Ramos (cell line): ENCODE data around the gene PHOX2A.

ENCODE experiments used
- in situ Hi-C: fragments of 300-500 bp; cut with MboI; formaldehyde crosslinking; loops from one replicate; pipeline ENCODE4 v1.14.3; 2022; ENCODE audit warnings: low sequenced_read_pairs; ENCODE audit not compliant: unreplicated experiment

Gene PHOX2A

GRCh38 chr11:72235351-72236057 lies 8.5 kb downstream of the PHOX2A start:
- in situ Hi-C loops = no loop called here

- in situ Hi-C loops = no loop called here
Measured at GRCh38 chr11:72234920-72235319, 9.1 kb downstream of the PHOX2A start.

- in situ Hi-C loops = no loop called here
Measured at GRCh38 chr11:72234514-72234830, 9.5 kb downstream of the PHOX2A start.

GRCh38 chr11:72233773-72234513 lies 10.0 kb downstream of the PHOX2A start:
- in situ Hi-C loops = no loop called here

DNA sequence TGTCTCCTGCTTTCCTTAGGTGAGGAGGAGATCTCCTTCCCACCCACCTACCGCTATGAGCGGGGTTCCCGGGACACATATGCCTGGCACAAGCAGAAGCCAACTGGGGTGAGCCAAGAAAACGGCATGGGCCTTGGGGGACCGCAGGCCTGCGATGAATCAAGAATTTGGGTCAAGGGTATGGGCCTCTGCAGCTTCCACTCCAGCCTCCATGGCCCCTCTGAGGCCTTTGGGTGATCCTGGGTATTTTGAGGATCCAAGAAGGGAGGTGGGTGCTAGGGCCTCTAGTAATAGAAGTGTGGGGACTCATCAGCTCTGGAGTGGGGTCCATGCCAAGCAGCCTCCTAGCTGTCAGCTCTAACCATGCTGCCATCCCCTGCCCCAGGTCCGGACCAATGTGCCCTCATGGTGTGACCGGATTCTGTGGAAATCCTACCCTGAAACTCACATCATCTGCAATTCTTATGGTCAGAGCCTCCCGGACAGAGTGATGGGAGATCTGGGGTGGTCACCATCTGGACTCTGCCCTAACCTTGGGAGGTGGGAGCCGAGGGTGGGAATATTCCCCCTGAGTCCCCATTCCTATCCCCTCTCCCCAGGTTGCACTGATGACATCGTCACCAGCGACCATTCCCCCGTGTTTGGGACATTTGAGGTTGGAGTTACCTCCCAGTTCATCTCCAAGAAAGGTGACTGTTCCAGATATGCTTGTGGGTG lies 10.8 kb downstream of the PHOX2A start:
- in situ Hi-C loops = no loop called here

DNA sequence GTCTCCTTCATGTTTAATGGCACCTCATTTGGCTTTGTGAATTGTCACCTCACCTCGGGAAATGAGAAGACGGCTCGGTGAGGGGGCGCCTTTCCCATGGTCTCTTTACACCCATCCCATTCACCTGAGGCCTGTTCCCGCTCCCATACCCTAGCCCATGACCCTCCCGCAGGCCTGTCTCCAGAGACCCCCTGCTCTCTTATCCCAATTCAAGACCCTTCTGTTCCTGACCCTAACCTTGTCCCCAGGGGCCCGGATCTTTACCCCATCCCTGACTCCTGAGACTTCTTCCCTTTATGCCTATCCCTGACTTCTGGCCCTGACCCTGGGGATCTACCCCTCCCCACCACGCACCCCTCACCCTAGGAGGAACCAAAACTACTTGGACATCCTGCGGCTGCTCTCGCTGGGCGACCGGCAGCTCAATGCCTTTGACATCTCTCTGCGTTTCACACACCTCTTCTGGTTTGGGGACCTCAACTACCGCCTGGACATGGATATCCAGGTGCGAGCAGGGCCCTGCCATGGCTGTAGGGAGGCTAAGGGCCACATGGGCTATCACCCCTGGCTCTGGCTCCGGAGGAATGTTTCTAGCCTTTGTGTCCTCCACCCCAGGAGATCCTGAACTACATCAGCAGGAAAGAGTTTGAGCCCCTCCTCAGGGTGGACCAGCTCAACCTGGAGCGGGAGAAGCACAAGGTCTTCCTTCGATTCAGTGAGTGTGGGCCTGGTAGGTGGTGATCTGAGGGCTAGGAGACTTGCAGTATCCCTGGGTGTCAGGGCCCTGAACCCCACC lies 11.5 kb downstream of the PHOX2A start:
- in situ Hi-C loops = no loop called here

DNA sequence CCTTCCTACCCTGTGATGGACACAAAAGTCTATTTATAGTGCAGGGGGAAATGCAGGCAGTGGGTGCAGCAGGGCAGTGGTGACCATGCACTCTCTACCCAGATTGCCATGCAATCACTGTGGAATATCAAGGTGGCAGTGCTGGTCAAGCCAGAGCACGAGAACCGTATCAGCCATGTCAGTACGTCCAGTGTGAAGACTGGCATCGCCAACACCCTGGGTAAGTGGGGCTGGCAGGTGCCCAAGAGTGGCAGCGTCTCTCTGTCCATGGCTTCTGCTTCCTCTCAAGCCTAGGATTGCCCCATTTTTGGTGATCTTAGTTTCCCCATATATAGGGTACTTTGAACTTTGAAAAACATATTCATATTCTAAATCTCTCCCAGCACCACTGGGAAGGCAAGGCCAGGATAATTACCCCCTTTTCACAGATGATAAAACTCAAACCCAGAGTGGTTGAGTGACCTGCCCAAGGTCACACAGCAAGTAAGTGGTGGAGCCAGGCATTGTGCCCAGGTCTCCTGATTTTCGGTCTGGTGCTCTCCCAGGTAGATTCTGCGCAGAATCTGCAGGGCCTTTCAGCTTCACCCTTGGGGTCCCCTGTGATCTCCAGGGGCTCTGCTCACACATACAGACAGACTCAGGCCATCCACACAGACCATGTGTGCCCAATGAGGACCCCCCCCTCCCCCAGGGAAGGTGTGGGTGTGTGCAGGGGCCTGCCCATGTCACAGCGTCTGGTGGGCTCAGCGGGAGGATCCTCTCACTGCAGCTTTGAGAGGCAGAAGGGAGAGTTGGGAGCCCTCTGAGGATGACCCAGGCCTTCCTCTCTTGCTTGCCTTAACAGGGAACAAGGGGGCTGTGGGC lies 12.3 kb downstream of the PHOX2A start:
- in situ Hi-C loops = no loop called here

GRCh38 chr11:72230764-72231365 lies 13.1 kb downstream of the PHOX2A start:
- in situ Hi-C loops = no loop called here

GRCh38 chr11:72229925-72230763 lies 13.8 kb downstream of the PHOX2A start:
- in situ Hi-C loops = no loop called here

GRCh38 chr11:72229336-72229924 lies 14.5 kb downstream of the PHOX2A start:
- in situ Hi-C loops = no loop called here

- in situ Hi-C loops = no loop called here
Measured at GRCh38 chr11:72228844-72229231, 15.1 kb downstream of the PHOX2A start.

DNA sequence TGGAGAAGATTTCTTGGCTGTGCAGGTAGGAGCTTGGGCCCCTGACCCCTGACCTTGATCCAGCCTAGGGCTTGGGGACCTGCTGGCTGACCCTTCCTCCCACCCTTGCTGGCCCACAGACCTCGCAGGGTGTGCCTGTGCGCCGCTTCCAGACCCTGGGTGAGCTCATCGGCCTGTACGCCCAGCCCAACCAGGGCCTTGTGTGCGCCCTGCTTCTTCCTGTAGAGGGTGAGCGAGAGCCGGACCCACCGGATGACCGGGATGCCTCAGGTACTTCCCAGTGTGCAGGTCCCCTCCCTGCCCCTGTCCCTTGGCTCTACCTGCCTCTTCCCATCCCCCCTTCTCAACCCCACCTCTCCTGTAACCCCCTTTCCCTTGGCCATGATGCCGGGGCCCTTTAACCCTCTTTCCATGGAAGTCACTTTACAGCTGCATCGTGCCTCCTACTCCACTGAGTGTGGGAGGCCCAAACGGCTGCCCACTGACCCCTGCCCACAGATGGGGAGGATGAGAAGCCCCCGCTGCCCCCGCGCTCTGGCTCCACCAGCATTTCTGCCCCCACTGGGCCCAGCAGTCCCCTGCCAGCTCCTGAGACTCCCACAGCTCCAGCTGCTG lies 15.6 kb downstream of the PHOX2A start:
- in situ Hi-C loops = no loop called here

- in situ Hi-C loops = no loop called here
Measured at GRCh38 chr11:72227316-72228228, 16.4 kb downstream of the PHOX2A start.

GRCh38 chr11:72226701-72227100 lies 17.3 kb downstream of the PHOX2A start:
- in situ Hi-C loops = no loop called here

DNA sequence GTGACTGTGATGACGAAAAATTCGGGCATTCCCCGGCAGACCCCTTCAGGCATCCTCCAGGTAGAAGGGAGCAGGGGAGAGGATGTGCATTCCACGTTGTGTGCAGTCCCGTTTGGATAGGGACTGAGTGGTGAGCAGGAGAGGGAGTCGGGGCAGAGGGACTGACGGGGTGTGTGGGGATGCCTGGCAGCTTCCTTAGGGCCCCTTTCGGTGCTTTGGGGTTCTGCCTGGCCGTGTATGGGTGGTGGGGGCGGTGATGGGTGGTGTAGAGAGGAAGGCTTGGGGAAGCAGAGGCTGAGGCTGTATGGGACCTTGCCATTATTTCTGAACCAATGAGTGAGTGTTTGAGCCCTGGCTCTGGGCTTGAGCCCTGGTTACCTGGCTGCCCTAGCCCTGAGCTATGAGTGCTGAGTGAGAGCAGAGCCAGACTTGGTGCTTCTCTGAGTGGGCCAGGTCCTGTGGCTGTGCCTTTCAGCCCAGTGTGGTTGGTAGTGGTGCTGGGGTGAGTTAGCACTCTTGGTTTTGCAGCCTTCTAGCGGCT lies 18.5 kb downstream of the PHOX2A start:
- in situ Hi-C loops = no loop called here
